Testis (tissue), 2 donors: Measurements from ENCODE around the gene ZNF561.

Experiments
- POLR2A ChIP-seq: fragments of 450-650 bp; IDR thresholded peaks from one replicate; pipeline ENCODE4 v1.6.1; 2017; ENCODE audit warnings: antibody characterized with exemption, mild to moderate bottlenecking, moderate library complexity
- TF ChIP-seq, protein P1 (sequence below), 3 experiments: fragments of 450-650 bp in 2 of 3; fragments of 200-600 bp in 1 of 3; sonication (generic) in 1 of 3; IDR thresholded peaks; one replicate each; pipeline ENCODE4 v1.5.1; 2016 to 2019; ENCODE audit warnings: antibody characterized with exemption in 3 of 3, mild to moderate bottlenecking in 2 of 3, moderate library complexity in 1 of 3

DNA sequence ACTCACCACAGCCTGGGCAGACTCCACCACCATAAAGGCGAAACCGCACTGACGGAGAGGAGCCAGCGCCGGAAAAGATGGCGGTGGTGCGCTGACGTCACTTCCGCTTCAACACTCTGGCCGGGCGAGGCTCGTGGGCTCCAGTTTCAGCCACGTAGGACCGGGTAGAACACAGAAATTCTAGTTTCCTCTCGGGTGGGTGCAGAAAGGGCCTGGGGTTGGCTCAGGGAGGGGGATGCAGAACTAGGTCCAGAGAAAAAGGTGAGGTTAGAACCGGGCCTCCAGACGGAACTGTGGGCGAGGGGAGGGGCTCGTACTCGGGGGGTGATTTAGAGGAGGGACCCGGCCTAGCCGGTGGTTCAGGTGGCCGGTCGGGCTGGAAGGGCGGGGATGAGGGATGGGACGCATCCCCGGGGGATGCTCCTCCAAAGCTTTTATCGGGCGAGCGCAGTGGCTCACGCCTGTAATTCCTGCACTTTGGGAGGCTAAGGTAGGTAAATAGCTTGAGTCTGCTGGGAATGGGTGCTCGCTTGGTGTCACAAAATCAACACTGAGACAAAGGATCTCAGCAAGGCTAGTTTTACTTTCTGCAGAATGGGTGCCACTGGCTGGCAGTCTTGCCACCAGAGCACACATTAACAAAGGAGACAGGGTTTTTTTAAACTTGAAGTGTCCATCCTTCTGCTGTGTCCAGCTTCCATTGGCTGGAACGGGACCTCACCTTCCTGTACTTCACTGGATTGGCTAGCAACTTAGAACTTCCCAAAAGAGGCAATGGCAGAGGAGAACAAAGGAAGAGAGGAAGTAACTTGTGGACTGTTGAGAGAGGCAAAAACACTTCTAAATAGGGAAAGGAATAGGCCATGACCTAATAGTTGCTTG is at the start of gene ZNF561:
- TF ChIP-seq, protein P1, sequence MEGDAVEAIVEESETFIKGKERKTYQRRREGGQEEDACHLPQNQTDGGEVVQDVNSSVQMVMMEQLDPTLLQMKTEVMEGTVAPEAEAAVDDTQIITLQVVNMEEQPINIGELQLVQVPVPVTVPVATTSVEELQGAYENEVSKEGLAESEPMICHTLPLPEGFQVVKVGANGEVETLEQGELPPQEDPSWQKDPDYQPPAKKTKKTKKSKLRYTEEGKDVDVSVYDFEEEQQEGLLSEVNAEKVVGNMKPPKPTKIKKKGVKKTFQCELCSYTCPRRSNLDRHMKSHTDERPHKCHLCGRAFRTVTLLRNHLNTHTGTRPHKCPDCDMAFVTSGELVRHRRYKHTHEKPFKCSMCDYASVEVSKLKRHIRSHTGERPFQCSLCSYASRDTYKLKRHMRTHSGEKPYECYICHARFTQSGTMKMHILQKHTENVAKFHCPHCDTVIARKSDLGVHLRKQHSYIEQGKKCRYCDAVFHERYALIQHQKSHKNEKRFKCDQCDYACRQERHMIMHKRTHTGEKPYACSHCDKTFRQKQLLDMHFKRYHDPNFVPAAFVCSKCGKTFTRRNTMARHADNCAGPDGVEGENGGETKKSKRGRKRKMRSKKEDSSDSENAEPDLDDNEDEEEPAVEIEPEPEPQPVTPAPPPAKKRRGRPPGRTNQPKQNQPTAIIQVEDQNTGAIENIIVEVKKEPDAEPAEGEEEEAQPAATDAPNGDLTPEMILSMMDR (IDR thresholded peaks at IDR 0.05), result no peak
- no peak for TF ChIP-seq POLR2A
